OCI-LY7 (cell line): ENCODE measurements around the gene GDF3. TPM values are rescaled to one million over a fixed set of nuclear protein-coding genes. Genes with fewer than 3 reads are reported as not detected.

ENCODE experiments used
- BruUV-seq: library from RNA; stranded (reverse); fragments of 400-500 nt; replicated peaks from 2 replicates; lab custom pipeline; 2021; lab: Mats Ljungman, UMichigan
- CTCF ChIA-PET: fragments of 300-600 bp; sonication (Branson Sonifier 250); formaldehyde crosslinking; loops from one replicate; lab custom pipeline; 2022; ENCODE audit warnings: antibody characterized with exemption; ENCODE audit not compliant: unreplicated experiment; lab: Charles Lee
- POLR2A ChIA-PET: fragments of 300-600 bp; sonication (Branson Sonifier 250); formaldehyde crosslinking; loops from one replicate; lab custom pipeline; 2022; ENCODE audit warnings: antibody characterized with exemption; lab: Charles Lee
- DNase-seq: peaks from one replicate; pipeline ENCODE4 v3.0.0-alpha.2; 2015; ENCODE audit warnings: low spot score
- H2AFZ ChIP-seq: fragments of 200-600 bp; sonication (generic), shearing (Covaris generic); 2 replicates; pipeline ENCODE4 v1.6.1; 2014; ENCODE audit warnings: mild to moderate bottlenecking, antibody characterized with exemption, low read length, moderate library complexity
- H3K27ac ChIP-seq: fragments of 200-600 bp; sonication (generic); 2 replicates; pipeline ENCODE4 v1.5.1; 2014; ENCODE audit warnings: mixed run types, low read depth, mild to moderate bottlenecking, moderate library complexity, low read length, inconsistent platforms; ENCODE audit not compliant: poor library complexity, severe bottlenecking
- H3K36me3 ChIP-seq: fragments of 200-600 bp; sonication (generic); 2 replicates; pipeline ENCODE4 v1.6.1; 2014; ENCODE audit warnings: mild to moderate bottlenecking, antibody characterized with exemption, low read length, moderate library complexity, mixed read lengths; ENCODE audit not compliant: insufficient read depth
- H3K4me1 ChIP-seq: fragments of 200-600 bp; sonication (generic); 2 replicates; pipeline ENCODE4 v1.5.1; 2014; ENCODE audit warnings: mild to moderate bottlenecking, low read length; ENCODE audit not compliant: insufficient read depth, poor library complexity, severe bottlenecking
- H3K4me2 ChIP-seq: fragments of 200-600 bp; sonication (generic); 2 replicates; pipeline ENCODE4 v1.6.1; 2014; ENCODE audit warnings: mild to moderate bottlenecking, low read length
- H3K4me3 ChIP-seq: fragments of 200-600 bp; sonication (generic); 2 replicates; pipeline ENCODE4 v1.5.1; 2014; ENCODE audit warnings: mild to moderate bottlenecking, low read depth, low read length; ENCODE audit not compliant: poor library complexity, severe bottlenecking
- H3K79me2 ChIP-seq: fragments of 200-600 bp; sonication (generic); 2 replicates; pipeline ENCODE4 v1.6.1; 2016; ENCODE audit warnings: low read depth, mild to moderate bottlenecking, low read length, moderate library complexity, mixed read lengths; ENCODE audit not compliant: insufficient read depth
- H3K9me2 ChIP-seq: fragments of 200-600 bp; sonication (generic); 2 replicates; pipeline ENCODE4 v1.6.1; 2016; ENCODE audit warnings: mild to moderate bottlenecking, low read length, mixed read lengths; ENCODE audit not compliant: insufficient read depth
- H3K9me3 ChIP-seq: fragments of 200-600 bp; sonication (generic); 2 replicates; pipeline ENCODE4 v1.6.1; 2014; ENCODE audit warnings: mild to moderate bottlenecking, mixed run types, low read length, mixed read lengths
- H4K20me1 ChIP-seq: fragments of 200-600 bp; sonication (generic); 2 replicates; pipeline ENCODE4 v1.6.1; 2014; ENCODE audit warnings: mild to moderate bottlenecking, antibody characterized with exemption, low read length, moderate library complexity, mixed read lengths; ENCODE audit not compliant: insufficient read depth
- CTCF ChIP-seq: fragments of 200-600 bp; sonication (generic); conservative IDR thresholded peaks from 2 replicates; pipeline ENCODE4 v1.5.1; 2014; ENCODE audit warnings: mild to moderate bottlenecking, antibody characterized with exemption, low read length, moderate library complexity, mixed read lengths
- EZH2phosphoT487 ChIP-seq: fragments of 200-600 bp; sonication (generic); IDR thresholded peaks from 2 replicates; pipeline ENCODE4 v1.6.1; 2018; ENCODE audit warnings: low read depth, borderline replicate concordance, mild to moderate bottlenecking, mixed run types, antibody characterized with exemption, low read length, moderate library complexity, mixed read lengths
- intact Hi-C: fragments of 100-400 bp; cut with micrococcal nuclease; formaldehyde crosslinking; loops from one replicate; pipeline ENCODE4 v1.10.0; 2022; ENCODE audit not compliant: unreplicated experiment
- total RNA-seq, 2 experiments: library from RNA; depleted of rRNA in 1 of 2; stranded (reverse); fragments of >200 nt in 1 of 2; shearing (Covaris generic) in 1 of 2; gene quantifications; 2 replicates each; pipeline ENCODE4 v1.2.3, GENCODE V29; 2014 to 2022

Gene GDF3
- total RNA-seq, 2 experiments from 2014 or later = not detected

- ChIA-PET CTCF (no interaction called here), POLR2A (interaction anchor here (0.5 to 2.2 kb wide), 3 partner anchors 25 to 296 kb away, joined by 3 to 5 read pairs (median 5); no protein-coding TSS in a partner anchor)
- no TSS peak for BruUV-seq
- Histone ChIP-seq H3K9me2 (no peaks in the 10 kb centered on the region), H3K4me3 (no peak overlapping the region), H3K79me2 (no peaks in the 10 kb centered on the region), H4K20me1 (no peaks in the 10 kb centered on the region), H3K4me1 (no peaks in the 10 kb centered on the region), H3K9me3 (no peaks in the 10 kb centered on the region), H3K27ac (no peak overlapping the region), H3K36me3 (no peaks in the 10 kb centered on the region), H3K4me2 (no peak overlapping the region), H2AFZ (no peak overlapping the region)
- peak; percentile 42 for DNase-seq
- TF ChIP-seq EZH2phosphoT487 (no peak), CTCF (peak; percentile 73)
- intact Hi-C loops = loop anchor here (2.0 kb wide), 1 partner anchor 24 kb away; no protein-coding TSS in a partner anchor
Measured at GRCh38 chr12:7667125-7667524, 28.4 kb downstream of the GDF3 start.

- Histone ChIP-seq H3K27ac (no peak overlapping the region), H3K4me3 (no peak overlapping the region), H3K9me2 (no peaks in the 10 kb centered on the region), H3K4me1 (no peaks in the 10 kb centered on the region), H4K20me1 (no peaks in the 10 kb centered on the region), H3K9me3 (no peaks in the 10 kb centered on the region), H3K79me2 (no peaks in the 10 kb centered on the region), H3K4me2 (no peak overlapping the region), H3K36me3 (no peaks in the 10 kb centered on the region), H2AFZ (no peak overlapping the region)
- DNase-seq = no peak
- BruUV-seq = no TSS peak
- TF ChIP-seq EZH2phosphoT487 (no peak), CTCF (no peak)
- intact Hi-C loops = loop anchor here (2.0 kb wide), 1 partner anchor 24 kb away; no protein-coding TSS in a partner anchor
- ChIA-PET POLR2A (interaction anchor here (0.5 to 2.2 kb wide), 3 partner anchors 25 to 295 kb away, joined by 3 to 5 read pairs (median 5); no protein-coding TSS in a partner anchor), CTCF (no interaction called here)
Measured at GRCh38 chr12:7666595-7666994, 29.0 kb downstream of the GDF3 start.

GRCh38 chr12:7661741-7662140 is 33.8 kb downstream of the GDF3 start:
- no peaks in the 10 kb centered on the region for H3K4me1 ChIP-seq
- DNase-seq = no peak
- TF ChIP-seq EZH2phosphoT487 (no peak), CTCF (no peak)
- H3K79me2 ChIP-seq = no peaks in the 10 kb centered on the region
- no peaks in the 10 kb centered on the region for H3K9me3 ChIP-seq
- intact Hi-C loops = no loop called here
- no peaks in the 10 kb centered on the region for H3K9me2 ChIP-seq
- no peak overlapping the region for H3K27ac ChIP-seq
- ChIA-PET POLR2A (no interaction called here), CTCF (no interaction called here)
- no peak overlapping the region for H3K4me3 ChIP-seq
- H2AFZ ChIP-seq = no peak overlapping the region
- no TSS peak for BruUV-seq
- no peaks in the 10 kb centered on the region for H4K20me1 ChIP-seq
- no peak overlapping the region for H3K4me2 ChIP-seq
- no peaks in the 10 kb centered on the region for H3K36me3 ChIP-seq
